Activated CD8-positive, alpha-beta memory T cell treated with anti-CD3 and anti-CD28 coated beads, Interleukin-2, amount 50 U/mL, for 4 hours (primary cell): ENCODE results near the gene LRRC72.
"Not testable (repeated sequence)": the region's sequence is repeated elsewhere in the genome, so short reads cannot be mapped to it uniquely, and the experiment has no call there.

Source experiments
- DNase-seq: peaks from one replicate; pipeline ENCODE4 v3.0.0-alpha.2; 2020

LRRC72 gene

DNA sequence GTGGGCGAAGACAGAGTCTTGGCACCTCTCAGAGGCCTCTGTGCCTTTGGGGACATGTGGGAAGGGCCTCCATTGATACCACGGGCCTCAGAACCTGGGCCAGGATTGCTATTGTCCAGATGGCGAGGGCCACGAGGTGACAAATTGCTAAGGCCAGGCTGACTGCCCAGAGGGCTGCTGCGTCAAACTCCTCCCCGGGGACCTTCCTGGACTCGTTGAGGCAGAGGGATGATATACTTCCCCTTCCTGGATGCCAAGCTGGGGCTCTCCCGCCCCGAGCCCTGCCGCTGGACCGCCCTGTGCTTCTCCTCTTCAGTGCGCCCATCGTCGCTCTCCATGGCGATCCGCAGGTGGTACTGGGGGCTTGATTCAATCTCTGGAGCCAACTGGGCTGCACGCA, 58.9 kb downstream of the LRRC72 start:
- no peak for DNase-seq

- no peak for DNase-seq
Observed at GRCh38 chr7:16586081-16586874, 59.7 kb downstream of the LRRC72 start.

GRCh38 chr7:16587129-16587528, 60.5 kb downstream of the LRRC72 start:
- no peak for DNase-seq

DNA sequence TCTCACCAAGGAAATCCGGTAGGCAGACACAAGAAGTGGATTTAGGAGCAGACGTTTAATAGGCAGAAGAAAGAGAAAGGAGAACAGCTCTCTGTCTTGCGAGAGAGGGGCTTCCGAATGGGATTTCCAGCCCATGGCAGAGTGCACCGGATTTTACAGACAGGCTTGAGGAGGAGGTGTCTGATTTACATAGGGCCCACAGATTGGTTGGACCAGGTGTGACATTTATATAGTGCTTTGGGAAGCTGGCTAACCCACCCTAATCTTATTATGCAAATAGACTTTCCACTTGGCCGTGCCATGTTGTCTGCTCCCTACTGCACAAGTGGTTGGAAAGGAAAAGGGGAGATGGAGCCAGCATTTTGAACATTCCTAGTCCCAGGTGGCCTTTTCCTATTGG, 61.2 kb downstream of the LRRC72 start:
- DNase-seq = no peak

- no peak for DNase-seq
Observed at GRCh38 chr7:16589881-16590280, 63.3 kb downstream of the LRRC72 start.

- no peak for DNase-seq
Observed at GRCh38 chr7:16590424-16590823, 63.8 kb downstream of the LRRC72 start.

DNA sequence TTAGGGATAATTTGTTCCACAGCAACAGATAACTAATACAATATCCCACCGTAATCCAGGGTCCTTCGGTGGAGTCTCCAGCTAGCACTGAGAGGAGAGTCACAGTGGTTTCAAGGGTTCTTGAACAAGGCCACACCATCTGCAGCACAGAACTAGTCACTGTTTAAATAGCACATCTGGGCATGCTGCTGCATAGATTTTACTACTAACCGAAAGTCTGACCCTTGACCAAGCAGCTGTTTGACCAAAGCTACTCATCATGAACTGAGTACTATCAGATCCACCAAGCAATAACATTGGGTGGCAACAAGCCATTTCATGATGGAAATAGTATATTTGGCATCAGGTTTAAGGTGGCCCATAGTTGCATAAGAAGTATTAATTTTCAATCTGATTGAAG, 65.8 kb downstream of the LRRC72 start:
- DNase-seq = no peak

- DNase-seq = no peak
Observed at GRCh38 chr7:16594061-16594460, 67.4 kb downstream of the LRRC72 start.

- DNase-seq = no peak
Observed at GRCh38 chr7:16594676-16595075, 68.1 kb downstream of the LRRC72 start.

GRCh38 chr7:16595596-16595995, 69.0 kb downstream of the LRRC72 start:
- not testable (repeated sequence) for DNase-seq

GRCh38 chr7:16598015-16598414, 71.4 kb downstream of the LRRC72 start:
- DNase-seq = no peak

GRCh38 chr7:16599860-16600259, 73.2 kb downstream of the LRRC72 start:
- DNase-seq = no peak

- no peak for DNase-seq
Observed at GRCh38 chr7:16603633-16604032, 77.0 kb downstream of the LRRC72 start.

GRCh38 chr7:16604054-16604453, 77.4 kb downstream of the LRRC72 start:
- DNase-seq = no peak

DNA sequence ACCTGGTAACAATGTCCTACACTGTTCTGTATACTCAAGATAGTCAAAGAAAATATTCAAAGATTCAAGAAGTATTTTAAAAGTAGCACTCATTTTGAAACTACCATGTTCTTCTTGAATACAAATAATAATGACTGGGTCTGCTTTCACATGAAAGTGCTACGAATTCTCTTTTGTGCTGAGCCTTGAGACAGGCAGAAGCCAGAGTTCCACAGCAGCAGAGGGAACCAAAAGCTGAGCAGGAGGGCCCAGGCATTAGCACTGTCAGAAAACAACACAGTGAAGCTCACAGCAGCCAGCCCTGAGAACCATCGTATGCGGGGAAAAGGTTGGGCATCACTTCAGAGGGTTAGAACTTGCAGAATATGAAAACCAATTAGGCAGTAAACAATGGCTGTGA, 80.1 kb downstream of the LRRC72 start:
- no peak for DNase-seq

- no peak for DNase-seq
Observed at GRCh38 chr7:16609842-16610450, 83.3 kb downstream of the LRRC72 start.

GRCh38 chr7:16611711-16612110, 85.1 kb downstream of the LRRC72 start:
- DNase-seq = no peak

DNA sequence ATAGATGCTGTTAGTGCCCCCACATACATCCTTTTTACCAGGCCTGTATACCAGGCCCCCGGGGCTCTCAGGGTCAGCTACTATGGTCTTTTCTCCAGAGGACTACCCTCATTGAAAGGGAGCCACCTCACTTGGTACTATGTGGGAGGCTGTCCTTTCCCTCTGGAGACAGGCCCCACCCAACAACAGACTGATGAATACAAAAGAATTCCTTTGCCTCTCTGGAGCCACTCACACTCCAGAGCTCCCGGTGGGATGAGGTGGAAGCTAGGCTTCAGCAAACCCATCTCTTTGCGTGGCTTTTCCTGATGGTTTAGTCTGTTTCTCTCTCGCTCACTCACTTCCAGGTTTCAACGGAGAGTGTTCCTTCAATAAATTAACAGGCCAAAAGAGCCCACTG, 88.6 kb downstream of the LRRC72 start:
- no peak for DNase-seq

DNA sequence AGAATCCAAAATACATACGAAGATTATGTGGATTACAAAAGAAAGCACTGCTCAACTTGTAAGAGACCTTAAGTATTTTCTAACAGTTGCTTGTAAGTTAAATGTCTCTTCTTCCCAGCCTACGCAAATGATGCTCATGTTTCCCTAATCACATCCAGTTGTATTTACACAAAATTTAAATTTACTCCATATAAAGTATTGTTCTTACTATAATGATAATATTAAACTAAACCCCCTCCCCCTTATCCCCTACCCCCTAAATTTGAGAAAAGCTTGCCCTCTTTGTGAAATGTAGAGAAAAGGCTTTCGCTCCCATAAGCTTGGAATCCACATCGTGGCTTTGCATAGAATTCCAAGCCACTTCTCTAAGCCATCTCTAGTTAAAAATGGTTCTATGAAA, 89.5 kb downstream of the LRRC72 start:
- no peak for DNase-seq

GRCh38 chr7:16616542-16616941, 89.9 kb downstream of the LRRC72 start:
- DNase-seq = no peak

DNA sequence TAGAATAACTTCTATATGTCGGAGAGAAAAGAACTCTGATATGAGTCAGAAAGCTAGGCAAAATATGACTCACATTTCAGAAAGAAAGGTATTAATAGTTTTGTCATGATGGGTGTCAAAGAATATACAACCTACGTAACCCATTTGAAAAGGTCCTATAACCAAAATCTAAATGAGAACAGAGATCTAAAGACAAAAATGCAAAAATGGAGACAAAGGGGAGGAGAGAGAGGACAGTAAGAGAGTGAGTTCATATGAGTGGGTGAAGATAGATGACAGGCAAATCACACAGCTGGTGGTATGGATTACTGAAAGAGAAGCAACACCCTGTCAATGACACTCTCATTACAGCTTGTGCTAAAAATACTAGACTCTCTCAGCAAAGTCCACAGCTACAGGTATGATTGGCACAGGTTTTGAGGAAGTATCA, 93.4 kb downstream of the LRRC72 start:
- DNase-seq = no peak

- DNase-seq = no peak
Observed at GRCh38 chr7:16626388-16626787, 99.8 kb downstream of the LRRC72 start.

GRCh38 chr7:16627236-16627635, 100.6 kb downstream of the LRRC72 start:
- no peak for DNase-seq

DNA sequence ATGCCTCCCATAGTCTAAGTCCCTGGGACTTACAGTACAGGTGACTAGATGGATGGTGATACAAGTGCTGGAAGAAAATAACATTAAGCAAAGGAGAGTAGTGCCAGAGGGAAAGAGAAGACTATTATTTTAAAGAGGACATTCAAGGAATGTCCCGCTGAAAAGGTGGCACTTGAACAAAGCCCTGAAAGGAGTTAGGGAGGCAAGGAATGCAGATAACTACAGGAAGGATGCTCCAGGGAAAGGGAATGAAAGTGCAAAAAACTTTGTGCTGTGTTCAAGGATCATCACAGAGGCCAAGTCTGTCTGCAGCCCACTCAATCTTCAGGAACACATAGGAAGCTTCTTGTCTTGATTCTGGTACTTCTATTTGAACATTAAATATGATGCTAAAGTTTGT, 104.0 kb downstream of the LRRC72 start:
- no peak for DNase-seq
